NCI-H1930 (cell line): ENCODE data around the gene UGDH.

Experiments
- DNase-seq, 2 experiments: peaks; one replicate each; lab custom pipeline; 2025; lab: John Stamatoyannopoulos, UW

Gene UGDH

DNA sequence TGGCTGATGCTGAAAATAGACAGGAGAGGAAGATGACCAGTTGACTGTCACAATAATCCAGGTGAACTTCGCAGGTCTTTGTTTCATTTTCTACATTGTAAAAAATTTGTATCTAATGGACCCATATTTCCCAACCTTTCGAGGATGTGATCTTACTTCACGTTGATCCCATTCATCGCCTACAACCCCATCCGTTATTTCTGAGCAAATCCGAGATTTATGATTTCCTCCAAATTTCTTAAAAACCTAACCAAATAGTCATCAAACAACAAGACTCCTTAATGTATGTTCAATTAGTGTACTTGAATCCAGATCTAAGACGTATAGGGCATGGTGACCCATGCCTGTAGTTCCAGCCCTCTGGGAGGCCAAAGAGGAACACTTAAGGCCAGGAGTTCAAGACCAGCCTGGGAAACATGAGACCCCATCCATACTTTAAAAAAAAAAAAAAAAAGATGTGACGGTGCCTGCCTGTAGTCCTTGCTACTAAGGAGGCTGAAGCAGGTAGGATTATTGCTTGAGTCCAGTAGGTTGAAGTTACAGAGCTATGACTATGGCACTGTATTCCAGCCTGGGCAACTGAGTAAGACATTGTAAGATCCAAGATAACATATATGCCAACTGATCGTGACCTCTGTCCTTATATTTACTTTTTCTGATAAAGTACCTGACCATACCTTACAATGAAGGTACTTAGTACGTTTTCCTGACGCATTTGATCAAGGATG, 74.2 kb downstream of the UGDH start:
- no peak for DNase-seq

GRCh38 chr4:39452153-39452859, 74.9 kb downstream of the UGDH start:
- DNase-seq = no peak

DNA sequence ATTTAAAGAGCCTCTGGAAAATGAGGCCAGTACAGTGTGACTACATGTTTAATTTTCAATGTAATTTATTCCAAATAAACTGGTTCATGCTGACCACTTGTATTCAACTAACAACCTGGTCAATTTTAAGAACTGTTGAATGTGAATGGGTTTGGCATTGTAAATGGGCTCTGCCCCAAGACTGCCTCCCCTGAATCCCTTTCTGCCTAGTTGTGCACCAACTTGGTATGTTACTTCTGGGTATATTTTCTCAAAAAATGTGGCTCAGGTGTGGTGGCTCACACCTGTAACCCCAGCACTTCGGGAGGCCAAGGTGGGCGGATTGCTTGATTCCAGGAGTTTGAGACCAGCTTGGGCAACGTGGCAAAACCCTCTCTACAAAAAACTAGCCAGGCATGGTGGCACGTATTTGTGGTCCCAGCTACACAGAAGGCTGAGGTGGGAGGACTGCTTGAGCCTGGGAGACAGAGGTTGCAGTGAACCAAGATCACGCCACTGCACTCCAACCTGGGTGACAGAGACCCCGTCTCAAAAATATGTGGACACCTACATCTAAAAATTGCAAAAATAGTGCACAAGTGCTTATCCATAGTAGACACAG, 75.7 kb downstream of the UGDH start:
- no peak for DNase-seq

DNA sequence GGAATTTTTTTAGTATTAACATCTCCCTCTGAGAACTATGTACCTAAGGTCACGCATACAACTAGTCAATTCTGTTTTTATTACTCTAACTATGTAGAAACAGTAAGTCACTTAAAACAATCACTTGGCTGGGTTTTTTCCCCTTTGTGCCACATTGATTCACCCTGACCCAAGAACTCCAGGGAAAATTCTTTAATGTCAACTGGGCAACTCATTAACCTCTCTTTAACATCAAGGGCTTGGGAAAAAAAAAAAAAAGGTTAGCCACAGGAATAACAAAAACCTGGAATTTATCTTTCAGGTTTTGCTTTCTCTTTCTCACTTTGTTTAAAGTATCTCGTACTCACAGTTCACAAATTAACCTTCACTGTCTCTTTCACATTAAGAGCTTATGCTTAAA, 76.6 kb downstream of the UGDH start:
- no peak for DNase-seq
